ENCODE data around the gene KAZALD1.

Gene KAZALD1

DNA sequence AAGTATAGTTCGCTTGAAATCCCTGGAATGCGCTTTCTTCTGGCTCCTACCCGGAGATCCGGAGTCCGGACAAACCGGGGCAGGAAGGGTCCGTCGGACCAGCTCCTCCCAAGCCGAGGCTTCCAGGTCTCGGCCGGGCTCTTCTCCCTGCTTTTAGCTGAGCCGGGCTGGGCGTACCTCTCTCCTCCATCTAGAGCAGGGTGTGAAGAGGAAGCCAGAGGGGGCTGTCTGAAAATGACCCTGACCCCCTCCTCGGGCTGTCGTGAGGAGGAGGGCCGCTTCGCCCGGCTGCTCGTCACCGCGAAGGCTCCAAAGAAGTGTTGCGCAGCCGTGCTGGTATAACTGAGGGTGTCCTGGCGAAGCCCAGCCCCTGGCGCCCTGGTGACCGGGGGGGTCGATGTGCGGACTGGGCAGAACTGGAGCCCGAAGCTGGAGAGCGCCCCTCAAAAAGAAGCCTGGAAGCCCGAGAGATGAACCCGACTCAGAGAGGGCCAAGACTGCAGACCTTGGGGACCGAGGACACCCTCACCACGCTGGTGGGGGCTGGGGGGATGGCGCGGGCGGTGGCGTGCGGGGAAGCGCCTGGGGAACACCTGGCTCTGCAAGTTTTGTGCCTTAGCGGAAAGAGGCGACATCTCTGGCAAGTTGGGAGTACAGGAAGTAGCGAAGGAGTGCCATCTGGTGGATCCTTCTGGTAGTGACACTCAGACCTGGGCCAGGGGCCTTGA, 5.7 kb downstream of the KAZALD1 start:
- peak; percentile 12 for DNase-seq

GRCh38 chr10:101069441-101069840, 7.7 kb downstream of the KAZALD1 start:
- no peak for DNase-seq

GRCh38 chr10:101070098-101070497, 8.3 kb downstream of the KAZALD1 start:
- no peak for DNase-seq

DNA sequence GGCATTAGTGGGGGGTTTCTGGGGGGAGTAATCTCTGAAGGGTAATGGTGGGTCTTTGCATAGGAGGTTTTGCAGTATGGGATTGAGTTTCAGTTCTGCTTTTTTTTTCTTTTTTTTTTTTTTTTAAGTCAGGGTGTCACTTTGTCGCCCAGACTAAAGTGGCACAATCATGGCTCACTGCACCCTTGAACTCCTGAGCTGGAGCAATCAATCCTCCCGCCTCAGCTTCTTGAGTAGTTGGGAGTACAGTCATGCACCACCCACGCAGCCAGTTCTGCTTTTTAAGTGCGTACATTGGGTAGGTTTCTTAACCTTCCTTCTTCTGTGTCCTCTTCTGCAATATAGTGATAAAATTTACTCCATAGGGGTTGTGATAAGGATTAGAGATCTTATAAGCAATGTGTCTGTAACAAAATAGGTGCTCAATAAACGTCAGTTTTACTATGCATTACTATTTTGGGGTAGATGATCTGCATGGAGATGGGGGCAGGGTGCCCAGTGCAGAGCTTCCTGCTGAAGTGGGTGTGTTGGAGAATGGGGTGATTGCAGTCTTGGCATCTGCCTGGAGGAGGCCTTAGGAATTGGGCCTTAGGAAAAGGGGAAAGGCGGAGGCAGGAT, 9.6 kb downstream of the KAZALD1 start:
- DNase-seq, result no peak

DNA sequence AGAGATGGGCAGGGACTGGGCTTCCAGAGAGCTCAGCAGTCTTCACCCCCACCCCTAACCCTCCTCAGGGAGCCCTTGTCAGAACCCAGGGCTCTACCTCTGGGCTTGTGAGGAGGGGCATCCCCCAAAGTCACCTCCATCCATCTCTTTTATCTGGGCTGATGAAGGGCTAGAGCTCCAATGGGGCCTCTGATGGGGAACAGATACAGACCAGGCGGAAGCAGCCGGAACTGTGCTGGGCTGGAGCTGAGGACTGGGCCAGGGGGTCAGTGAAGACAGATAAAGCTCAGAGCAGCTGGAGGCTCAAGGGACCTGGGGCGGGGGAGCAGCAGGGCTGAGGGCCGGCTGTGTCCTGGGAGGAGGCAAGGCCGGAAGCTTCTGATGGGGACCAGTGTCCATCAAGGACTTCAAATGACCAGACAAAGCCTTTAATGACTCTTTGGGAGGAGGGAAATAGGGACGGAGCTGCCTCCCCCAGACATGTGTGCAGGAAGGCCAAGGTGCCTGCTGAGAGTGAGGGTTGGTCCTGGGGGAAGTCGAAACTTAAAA, 10.2 kb downstream of the KAZALD1 start:
- no peak for DNase-seq

- DNase-seq, result no peak
Measured at GRCh38 chr10:101072923-101073322, 11.1 kb downstream of the KAZALD1 start.

DNA sequence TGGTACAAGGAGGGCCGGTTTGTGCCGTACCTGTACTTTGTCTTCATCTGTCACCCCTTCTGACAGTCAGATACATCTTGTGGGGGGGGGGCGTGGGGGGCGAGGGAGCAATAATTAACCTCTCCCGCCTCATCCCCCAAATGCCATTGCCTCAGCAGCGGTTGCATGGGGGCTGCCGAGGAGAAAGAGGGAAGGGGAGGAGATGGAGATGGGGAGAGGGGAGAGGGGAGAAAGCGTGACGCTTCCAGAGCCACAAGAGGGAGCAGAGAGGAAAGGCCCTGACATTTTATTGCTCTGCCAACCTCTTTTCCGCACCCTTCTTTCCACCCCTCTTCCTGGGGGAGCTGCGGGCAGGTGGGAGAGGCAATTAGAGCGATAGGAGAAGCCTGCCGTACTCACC, 11.8 kb downstream of the KAZALD1 start:
- no peak for DNase-seq

GRCh38 chr10:101075775-101076174, 14.0 kb downstream of the KAZALD1 start:
- DNase-seq, result no peak

DNA sequence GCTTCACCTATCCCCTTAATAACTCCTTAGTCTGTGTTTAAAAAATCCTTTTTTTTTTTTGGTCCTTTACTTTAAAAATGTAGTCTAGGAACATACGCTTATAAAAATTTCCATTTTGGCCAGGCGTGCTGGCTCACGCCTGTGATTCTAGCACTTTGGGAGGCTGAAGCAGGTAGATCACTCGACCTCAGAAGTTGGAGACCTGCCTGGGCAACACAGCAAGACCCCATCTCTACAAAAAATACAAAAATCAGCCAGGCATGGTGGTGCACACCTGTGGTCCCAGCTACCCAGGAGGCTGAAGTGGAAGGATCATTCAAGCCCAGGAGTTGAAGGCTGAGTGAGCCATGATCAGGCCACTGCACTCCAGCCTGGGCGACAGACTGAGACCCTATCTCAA, 14.8 kb downstream of the KAZALD1 start:
- DNase-seq, result no peak

- no peak for DNase-seq
Measured at GRCh38 chr10:101079874-101080273, 18.1 kb downstream of the KAZALD1 start.

DNA sequence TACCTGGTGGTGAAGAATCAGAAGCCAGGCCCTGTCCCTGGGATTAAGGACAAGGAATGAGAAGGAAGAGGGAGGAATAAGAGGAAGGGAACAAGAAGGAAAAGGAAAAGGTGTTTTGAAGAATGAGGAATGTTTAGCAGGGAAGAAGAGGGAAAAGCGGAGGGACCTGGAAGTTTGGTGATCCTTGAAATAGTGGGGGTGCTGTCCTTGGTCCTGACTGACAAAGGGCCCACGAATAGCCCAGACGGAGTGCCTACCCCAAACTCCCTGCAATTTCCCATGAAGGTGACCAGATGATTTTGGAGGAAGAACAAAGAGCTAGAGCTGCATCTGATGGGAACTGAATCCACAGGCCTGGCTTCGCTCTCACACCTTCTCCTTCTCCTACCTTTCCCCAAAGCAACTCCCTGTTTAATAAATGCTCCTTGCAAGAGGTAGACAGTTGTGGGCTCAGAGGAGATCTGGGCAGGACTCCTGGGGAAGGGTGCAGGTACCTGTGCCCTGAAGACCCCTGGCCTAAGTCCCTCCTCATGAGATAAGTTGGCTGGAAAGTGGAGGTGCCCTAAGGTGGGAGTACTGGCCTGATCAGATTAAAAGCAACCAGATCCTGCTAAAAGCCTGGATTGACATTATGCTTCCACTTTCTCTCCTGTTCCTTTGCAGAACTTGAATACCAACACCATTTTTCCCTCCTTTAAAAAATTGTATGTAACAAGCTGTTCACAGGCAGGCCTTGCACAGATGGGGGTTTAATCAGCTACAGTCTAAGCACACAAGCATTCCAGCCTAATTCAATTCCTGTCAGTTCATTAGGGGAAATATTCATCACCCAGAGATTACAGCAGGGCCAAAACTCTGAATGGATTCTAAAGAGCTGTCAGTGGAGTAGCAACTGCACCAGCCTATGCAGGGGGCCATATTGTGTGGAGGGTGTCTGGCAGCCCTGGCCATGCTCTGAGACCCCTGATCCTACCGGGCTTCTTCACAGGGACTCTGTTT, 19.4 kb downstream of the KAZALD1 start:
- no peak for DNase-seq

GRCh38 chr10:101085846-101086245, 24.1 kb downstream of the KAZALD1 start:
- no peak for DNase-seq

- DNase-seq, result no peak
Measured at GRCh38 chr10:101087376-101087775, 25.6 kb downstream of the KAZALD1 start.

DNA sequence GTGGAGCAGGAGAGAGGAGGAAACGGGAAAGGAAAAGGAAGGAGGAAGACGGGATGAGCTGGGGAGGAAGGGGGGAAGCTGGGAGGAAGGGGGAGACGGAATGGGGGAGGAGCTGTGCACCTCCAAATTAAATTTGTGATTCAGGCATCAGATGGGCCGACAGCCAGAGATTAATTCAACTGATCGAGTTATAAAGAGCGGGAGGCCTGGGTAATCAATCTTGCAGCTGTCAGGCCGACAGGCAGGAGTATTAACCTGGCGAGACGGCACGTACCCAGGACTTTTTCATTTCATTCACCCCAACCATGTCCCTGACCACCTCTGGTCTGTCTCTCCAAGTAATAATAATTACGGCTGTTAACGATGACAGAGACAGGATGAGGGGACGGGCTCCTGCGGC, 26.2 kb downstream of the KAZALD1 start:
- DNase-seq, result no peak

GRCh38 chr10:101089520-101090299, 27.9 kb downstream of the KAZALD1 start:
- DNase-seq, result no peak

GRCh38 chr10:101090597-101090996, 28.8 kb downstream of the KAZALD1 start:
- no peak for DNase-seq

GRCh38 chr10:101091546-101092290, 29.9 kb downstream of the KAZALD1 start:
- no peak for DNase-seq

- no peak for DNase-seq
Measured at GRCh38 chr10:101092881-101093354, 31.1 kb downstream of the KAZALD1 start.

DNA sequence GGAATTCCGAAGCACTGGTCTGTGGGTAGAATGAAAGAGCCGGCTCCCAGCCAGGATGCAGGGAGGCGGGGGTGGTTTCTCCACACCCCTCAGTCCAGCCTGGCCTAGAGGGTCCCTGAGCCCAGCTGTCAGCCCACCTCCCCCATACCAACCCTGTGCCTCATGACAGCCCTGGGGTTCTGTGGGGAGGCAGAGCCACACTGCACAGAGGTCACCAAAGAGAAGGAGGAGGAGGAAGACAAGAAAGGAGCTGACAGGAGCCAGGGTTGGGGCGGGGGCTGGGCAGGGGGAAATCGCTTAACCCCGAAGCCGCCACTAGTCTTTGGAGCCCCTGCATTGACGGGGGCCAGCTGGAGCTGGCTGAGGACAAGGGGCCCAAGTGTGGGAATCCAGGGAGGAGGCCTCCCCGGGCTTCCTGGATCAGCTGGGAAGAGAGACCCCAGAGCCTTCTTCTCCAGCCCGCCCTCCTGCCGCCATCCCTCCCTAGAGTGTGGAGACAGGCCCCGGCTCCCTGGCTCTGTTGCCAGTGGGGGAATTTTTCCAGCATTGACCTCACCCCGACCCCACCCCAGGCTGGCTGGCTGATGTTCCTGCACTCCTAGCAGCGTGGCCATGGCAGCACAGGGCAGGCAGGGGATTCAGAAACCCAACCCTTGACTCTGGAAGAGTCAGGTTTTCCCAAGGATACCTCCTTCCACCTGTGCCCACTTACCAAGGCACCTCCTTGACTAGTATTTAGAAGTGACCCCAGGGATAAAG, 32.5 kb downstream of the KAZALD1 start:
- DNase-seq, result no peak

DNA sequence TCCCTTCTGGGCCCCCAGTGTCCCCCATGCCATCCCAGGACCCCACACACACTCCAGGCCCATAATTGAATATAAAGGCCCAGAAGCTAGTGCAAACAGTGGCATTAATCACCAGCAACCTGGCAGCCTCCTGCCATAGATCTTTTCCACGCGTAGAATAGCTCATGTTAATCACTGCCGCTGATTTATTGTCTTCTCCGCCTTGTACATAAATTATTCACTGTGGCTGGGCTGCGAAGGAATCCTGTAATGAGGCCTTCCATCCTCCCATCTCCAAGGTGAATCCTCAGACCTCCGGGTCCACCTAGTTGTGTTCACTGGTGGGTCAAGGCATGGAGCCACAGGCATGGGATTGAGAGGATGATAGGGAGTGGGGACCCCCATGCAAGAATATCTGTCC, 33.2 kb downstream of the KAZALD1 start:
- no peak for DNase-seq

Measured in GOT3 (cell line).